Loucy (cell line): ENCODE measurements around the gene GALNT12.

ENCODE experiments used
- H2AFZ ChIP-seq: fragments of 200-600 bp; sonication (generic); 2 replicates; pipeline ENCODE4 v1.6.0; 2016; ENCODE audit warnings: antibody characterized with exemption, mild to moderate bottlenecking, low read length, moderate library complexity
- H3F3A ChIP-seq: fragments of 200-600 bp; 2 replicates; pipeline ENCODE4 v1.6.0; 2016; ENCODE audit warnings: antibody characterized with exemption, low read depth, mild to moderate bottlenecking
- H3K27me3 ChIP-seq: fragments of 200-600 bp; sonication (generic); 2 replicates; pipeline ENCODE4 v1.6.1; 2014; ENCODE audit warnings: low read length, mild to moderate bottlenecking; ENCODE audit not compliant: insufficient read depth, poor library complexity, severe bottlenecking
- H3K36me3 ChIP-seq: fragments of 200-600 bp; sonication (generic); 2 replicates; pipeline ENCODE4 v1.6.1; 2016; ENCODE audit warnings: low read length; ENCODE audit not compliant: insufficient read depth
- H3K4me1 ChIP-seq: fragments of 200-600 bp; sonication (generic); 2 replicates; pipeline ENCODE4 v1.5.1; 2014; ENCODE audit warnings: low read length, mild to moderate bottlenecking; ENCODE audit not compliant: insufficient read depth, poor library complexity, severe bottlenecking
- H3K4me2 ChIP-seq: fragments of 200-600 bp; sonication (generic); 2 replicates; pipeline ENCODE4 v1.6.0; 2014; ENCODE audit warnings: antibody characterized with exemption, low read length, low read depth, mild to moderate bottlenecking; ENCODE audit not compliant: poor library complexity, severe bottlenecking
- H3K4me3 ChIP-seq: fragments of 200-600 bp; sonication (generic); 2 replicates; pipeline ENCODE4 v1.5.1; 2014; ENCODE audit warnings: low read length, mild to moderate bottlenecking, mixed read lengths; ENCODE audit not compliant: poor library complexity, severe bottlenecking
- H3K79me2 ChIP-seq: fragments of 200-600 bp; sonication (generic); 2 replicates; pipeline ENCODE4 v1.6.1; 2014; ENCODE audit warnings: low read length; ENCODE audit not compliant: insufficient read depth
- H3K9ac ChIP-seq: fragments of 200-600 bp; sonication (generic); 2 replicates; pipeline ENCODE4 v1.6.0; 2014; ENCODE audit warnings: mild to moderate bottlenecking, low read depth, low read length, moderate library complexity; ENCODE audit not compliant: poor library complexity, severe bottlenecking
- H3K9me2 ChIP-seq: fragments of 200-600 bp; sonication (generic); replicated peaks from 2 replicates; pipeline ENCODE4 v1.6.1; 2016; ENCODE audit warnings: low read depth, low read length, mixed read lengths
- H3K9me3 ChIP-seq: fragments of 200-600 bp; sonication (generic); 2 replicates; pipeline ENCODE4 v1.6.1; 2014; ENCODE audit warnings: mild to moderate bottlenecking, antibody characterized with exemption, low read length, low read depth; ENCODE audit not compliant: insufficient read depth
- H4K20me1 ChIP-seq: fragments of 200-600 bp; sonication (generic); 2 replicates; pipeline ENCODE4 v1.6.0; 2014; ENCODE audit warnings: antibody characterized with exemption, low read length, mild to moderate bottlenecking; ENCODE audit not compliant: insufficient read depth, poor library complexity, severe bottlenecking
- EZH2phosphoT487 ChIP-seq: fragments of 200-600 bp; IDR thresholded peaks from 2 replicates; pipeline ENCODE4 v1.6.1; 2018; ENCODE audit warnings: antibody characterized with exemption, mild to moderate bottlenecking, moderate library complexity, borderline replicate concordance
- TF ChIP-seq, protein P1 (sequence below): fragments of 200-600 bp; sonication (generic); conservative IDR thresholded peaks from 2 replicates; pipeline ENCODE4 v1.5.1; 2014; ENCODE audit warnings: mild to moderate bottlenecking, antibody characterized with exemption, low read length

Gene GALNT12

DNA sequence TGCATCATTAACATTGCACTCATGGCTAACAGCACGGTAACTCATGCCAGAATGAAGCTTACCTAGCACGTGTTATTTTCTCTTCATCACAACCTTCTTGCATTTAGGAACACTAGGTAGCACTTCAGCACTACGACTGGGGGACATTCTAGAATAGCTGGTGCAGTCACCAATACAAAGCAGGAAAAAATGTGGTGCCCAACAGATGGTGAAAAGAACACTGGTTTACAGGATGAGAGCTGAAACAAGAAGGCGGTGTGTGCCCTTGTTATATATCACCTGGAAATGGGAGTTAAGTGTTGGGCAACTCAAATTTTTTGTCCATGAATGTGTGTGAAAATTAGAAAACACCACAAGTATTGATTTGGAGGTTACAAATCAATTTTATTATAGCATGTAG is 30.0 kb downstream of the GALNT12 start:
- no peaks in the 10 kb centered on the region for H3K27me3 ChIP-seq
- no peaks in the 10 kb centered on the region for H3K9me2 ChIP-seq
- H3K36me3 ChIP-seq: no peaks in the 10 kb centered on the region
- H3K4me1 ChIP-seq: no peaks in the 10 kb centered on the region
- no peaks in the 10 kb centered on the region for H3F3A ChIP-seq
- H3K9me3 ChIP-seq: no peaks in the 10 kb centered on the region
- no peaks in the 10 kb centered on the region for H3K79me2 ChIP-seq
- no peak overlapping the region for H3K4me3 ChIP-seq
- no peak overlapping the region for H2AFZ ChIP-seq
- TF ChIP-seq, protein P1, sequence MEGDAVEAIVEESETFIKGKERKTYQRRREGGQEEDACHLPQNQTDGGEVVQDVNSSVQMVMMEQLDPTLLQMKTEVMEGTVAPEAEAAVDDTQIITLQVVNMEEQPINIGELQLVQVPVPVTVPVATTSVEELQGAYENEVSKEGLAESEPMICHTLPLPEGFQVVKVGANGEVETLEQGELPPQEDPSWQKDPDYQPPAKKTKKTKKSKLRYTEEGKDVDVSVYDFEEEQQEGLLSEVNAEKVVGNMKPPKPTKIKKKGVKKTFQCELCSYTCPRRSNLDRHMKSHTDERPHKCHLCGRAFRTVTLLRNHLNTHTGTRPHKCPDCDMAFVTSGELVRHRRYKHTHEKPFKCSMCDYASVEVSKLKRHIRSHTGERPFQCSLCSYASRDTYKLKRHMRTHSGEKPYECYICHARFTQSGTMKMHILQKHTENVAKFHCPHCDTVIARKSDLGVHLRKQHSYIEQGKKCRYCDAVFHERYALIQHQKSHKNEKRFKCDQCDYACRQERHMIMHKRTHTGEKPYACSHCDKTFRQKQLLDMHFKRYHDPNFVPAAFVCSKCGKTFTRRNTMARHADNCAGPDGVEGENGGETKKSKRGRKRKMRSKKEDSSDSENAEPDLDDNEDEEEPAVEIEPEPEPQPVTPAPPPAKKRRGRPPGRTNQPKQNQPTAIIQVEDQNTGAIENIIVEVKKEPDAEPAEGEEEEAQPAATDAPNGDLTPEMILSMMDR: no peak
- TF ChIP-seq EZH2phosphoT487: no peak
- no peak overlapping the region for H3K9ac ChIP-seq
- no peaks in the 10 kb centered on the region for H4K20me1 ChIP-seq
- H3K4me2 ChIP-seq: no peak overlapping the region

DNA sequence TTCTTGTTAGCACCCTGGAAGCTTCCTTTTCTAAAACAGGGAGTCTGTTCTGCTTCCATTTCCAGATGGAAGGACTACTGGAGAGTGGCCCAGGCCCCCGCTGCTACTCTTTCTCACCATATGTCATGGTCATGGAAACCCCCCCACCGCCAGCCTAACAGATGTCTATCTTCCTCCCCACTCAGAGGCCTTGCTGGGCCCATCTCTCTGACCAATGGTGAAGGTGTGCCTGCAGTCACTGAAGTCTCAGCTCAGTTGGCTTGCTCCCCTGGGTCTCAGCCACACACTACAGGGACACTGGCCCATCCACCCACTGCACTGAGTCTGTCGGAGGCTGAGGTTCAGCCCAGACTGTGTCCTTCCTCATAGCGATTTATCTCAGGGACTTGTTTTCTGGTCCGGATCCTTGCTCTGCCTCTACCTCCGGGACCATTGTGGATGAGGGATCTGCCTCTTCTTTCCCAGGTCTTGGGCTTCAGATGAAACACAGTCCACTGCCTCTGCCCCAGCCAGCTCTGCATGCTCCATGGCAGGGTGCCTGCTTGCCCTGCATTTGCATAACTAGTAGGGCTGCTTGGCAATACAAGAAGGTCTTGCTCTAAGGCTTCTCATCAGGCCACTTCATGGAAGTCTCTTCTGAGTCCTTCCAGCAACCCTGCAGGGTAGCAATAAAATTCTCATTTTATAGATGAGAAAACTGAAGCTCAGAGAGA is 30.8 kb downstream of the GALNT12 start:
- Histone ChIP-seq H3K4me3 (no peak overlapping the region), H3K4me1 (no peaks in the 10 kb centered on the region), H3K9me2 (no peaks in the 10 kb centered on the region), H3F3A (no peaks in the 10 kb centered on the region), H3K27me3 (no peaks in the 10 kb centered on the region), H3K9ac (no peak overlapping the region), H3K79me2 (no peaks in the 10 kb centered on the region), H3K36me3 (no peaks in the 10 kb centered on the region), H3K4me2 (no peak overlapping the region), H2AFZ (no peak overlapping the region), H4K20me1 (no peaks in the 10 kb centered on the region), H3K9me3 (no peaks in the 10 kb centered on the region)
- no peak for TF ChIP-seq EZH2phosphoT487
- TF ChIP-seq, protein P1: no peak

DNA sequence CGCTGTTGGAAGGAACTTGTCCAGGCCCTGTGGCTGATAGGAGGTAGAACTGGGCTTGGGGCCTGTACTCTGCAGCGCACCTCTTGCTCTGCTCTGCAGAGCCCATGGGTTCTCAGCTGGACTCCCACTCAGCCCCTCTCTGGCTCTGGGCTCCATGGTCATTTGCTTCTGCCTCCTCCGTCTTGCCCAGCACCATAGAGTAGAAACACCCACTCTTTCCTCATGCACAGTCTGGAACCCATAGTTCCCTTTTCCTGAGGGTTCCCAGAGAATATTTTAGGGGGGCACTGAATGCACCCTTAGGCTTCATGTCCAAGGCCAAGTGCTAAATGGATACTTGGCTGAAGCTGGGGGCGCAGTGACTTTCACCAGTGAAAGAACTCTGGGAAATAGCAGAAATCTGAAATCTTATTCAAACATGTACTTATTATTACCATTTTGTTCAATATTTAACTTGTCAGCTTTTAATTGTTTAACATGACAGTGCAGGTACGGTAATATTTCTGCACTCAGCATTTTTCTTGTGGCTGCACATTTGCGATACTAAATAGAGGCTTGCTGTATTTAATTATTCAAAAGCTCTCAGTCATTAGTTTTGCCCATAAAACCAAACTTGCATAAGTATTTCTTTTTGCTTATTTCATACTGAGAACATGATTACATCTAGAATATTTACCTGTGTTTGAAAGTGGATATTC is 31.5 kb downstream of the GALNT12 start:
- H3F3A ChIP-seq: no peaks in the 10 kb centered on the region
- H3K4me2 ChIP-seq: no peak overlapping the region
- H3K27me3 ChIP-seq: no peaks in the 10 kb centered on the region
- H3K9me3 ChIP-seq: no peaks in the 10 kb centered on the region
- no peaks in the 10 kb centered on the region for H3K4me1 ChIP-seq
- H4K20me1 ChIP-seq: no peaks in the 10 kb centered on the region
- TF ChIP-seq, protein P1: no peak
- TF ChIP-seq EZH2phosphoT487: no peak
- H3K4me3 ChIP-seq: no peak overlapping the region
- H3K9me2 ChIP-seq: no peaks in the 10 kb centered on the region
- no peaks in the 10 kb centered on the region for H3K79me2 ChIP-seq
- no peaks in the 10 kb centered on the region for H3K36me3 ChIP-seq
- H2AFZ ChIP-seq: no peak overlapping the region
- no peak overlapping the region for H3K9ac ChIP-seq
